ENCODE results near the gene ADAMTS17.

ADAMTS17 gene

DNA sequence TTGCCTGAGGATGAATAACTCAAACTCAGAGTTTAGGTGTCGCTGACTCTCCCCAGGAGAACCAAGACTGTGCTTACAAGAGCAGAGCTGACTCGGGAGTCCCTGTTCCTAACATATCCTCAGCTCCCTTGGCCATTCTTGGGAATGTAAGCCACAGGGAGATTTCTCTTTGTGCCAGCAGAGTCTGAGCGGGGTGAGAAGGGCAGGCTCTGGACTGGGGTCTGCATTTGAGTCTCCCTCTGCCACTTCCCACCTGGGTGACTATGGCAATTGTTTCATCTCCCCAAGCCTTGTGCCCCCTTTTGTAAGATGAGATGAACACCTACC, 126.0 kb downstream of the ADAMTS17 start:
- no peak for DNase-seq

DNA sequence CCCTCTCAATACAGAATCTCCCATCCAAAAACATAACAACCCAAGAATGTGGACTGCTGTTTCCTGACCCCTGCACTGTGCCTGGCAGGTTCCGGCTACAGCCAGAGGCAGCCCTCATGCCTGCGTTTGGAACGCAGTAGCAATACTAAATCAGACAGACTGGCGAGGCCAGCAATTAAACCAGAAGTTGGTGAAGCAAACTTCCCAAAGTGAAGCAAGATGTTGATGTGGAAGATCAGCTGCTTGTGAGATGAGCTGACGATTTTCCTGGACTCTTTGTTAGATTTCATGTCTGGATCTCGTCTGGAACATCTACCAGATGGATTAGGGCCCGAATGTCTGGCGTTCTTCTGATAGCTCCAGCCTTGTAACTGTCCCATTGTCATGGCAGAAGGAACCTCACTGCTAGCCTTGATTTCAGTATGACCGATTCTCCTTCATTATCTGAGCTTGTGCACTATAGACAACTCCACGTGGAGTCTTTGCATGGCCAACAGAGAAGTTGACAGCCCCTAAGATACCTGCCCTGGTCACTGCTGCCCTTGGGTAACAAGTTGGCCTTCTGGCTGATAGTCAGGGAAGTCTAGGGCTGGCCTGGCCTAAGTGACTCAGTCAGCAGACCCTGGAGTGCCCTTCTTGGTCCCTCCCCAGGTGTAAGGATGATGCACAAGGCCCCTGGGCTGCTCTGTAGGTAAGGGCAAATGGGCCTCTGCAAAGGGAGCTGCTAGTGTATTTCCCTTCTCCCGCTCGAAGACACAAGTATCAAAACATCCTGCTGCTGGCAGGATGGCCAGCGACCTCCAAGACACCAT, 126.5 kb downstream of the ADAMTS17 start:
- DNase-seq = no peak

DNA sequence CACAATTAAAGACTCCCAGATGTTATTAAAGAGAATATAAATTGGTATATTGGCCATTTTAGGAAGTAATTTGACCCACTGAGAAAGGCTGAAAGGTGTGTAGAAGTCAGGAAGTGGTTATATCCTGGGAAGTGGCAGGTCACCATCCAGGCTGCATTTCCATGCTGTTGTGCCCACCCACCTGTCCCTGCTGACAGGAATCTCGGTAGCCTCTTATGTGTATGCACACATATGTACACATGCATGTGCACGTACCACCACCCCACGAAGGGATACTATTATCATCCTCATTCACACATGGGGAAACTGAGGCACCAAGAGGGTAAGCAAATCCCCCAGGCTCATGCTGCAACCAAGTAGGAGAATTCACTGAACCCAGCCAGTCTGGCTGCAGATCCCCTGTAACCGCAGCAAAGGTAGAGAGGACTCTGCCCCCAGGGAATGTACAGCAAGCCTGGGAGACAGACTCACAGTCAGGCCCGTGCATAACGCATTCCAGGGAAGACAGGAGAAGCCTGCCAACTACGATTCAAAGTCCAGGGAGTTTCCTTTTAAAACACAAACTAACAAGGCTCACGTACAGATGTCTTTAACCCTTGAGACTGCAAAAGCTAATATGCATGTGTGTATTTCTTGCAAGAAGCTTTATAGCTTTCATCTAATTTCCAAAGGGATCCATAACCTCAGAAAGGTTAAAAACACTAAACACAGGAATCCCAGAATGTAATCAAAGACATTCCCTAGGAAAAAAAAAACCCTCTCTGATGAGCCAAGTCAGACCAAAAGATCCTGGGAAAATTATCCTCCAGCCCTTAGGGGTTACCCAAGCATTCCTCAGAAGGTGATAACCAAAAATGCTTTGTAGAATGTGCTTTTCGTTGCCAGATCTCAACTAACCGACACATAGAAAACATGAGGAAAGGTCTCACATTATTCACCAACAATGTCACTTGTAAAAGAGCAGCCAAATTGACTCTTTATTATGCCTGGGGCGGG, 129.6 kb downstream of the ADAMTS17 start:
- DNase-seq = no peak

GRCh38 chr15:100210338-100210737, 131.4 kb downstream of the ADAMTS17 start:
- DNase-seq = no peak

GRCh38 chr15:100208921-100209603, 132.7 kb downstream of the ADAMTS17 start:
- no peak for DNase-seq

GRCh38 chr15:100207053-100207452, 134.7 kb downstream of the ADAMTS17 start:
- no peak for DNase-seq

GRCh38 chr15:100206643-100207042, 135.1 kb downstream of the ADAMTS17 start:
- no peak for DNase-seq

GRCh38 chr15:100205549-100206295, 136.1 kb downstream of the ADAMTS17 start:
- DNase-seq = no peak

GRCh38 chr15:100204771-100205170, 137.0 kb downstream of the ADAMTS17 start:
- no peak for DNase-seq

DNA sequence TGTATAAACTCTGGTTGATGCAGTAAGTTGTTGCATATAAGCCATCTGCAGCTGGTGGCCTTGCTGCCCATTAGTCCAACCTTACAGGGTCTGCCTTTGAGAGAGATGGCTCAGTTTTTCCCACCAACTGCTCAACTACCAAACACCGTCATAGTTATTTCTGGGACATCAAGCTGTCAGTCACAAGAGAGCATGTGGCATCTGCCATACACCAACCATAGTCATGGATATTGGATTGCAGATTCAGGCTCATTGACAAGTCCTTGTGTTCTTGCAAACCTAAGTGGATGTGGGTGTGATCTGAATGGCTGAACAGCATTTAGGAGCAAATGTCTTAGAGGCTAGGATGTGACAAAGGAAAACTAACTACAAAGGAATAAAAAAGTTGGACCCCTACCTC, 137.6 kb downstream of the ADAMTS17 start:
- no peak for DNase-seq

- no peak for DNase-seq
Measured at GRCh38 chr15:100202309-100202960, 139.3 kb downstream of the ADAMTS17 start.

DNA sequence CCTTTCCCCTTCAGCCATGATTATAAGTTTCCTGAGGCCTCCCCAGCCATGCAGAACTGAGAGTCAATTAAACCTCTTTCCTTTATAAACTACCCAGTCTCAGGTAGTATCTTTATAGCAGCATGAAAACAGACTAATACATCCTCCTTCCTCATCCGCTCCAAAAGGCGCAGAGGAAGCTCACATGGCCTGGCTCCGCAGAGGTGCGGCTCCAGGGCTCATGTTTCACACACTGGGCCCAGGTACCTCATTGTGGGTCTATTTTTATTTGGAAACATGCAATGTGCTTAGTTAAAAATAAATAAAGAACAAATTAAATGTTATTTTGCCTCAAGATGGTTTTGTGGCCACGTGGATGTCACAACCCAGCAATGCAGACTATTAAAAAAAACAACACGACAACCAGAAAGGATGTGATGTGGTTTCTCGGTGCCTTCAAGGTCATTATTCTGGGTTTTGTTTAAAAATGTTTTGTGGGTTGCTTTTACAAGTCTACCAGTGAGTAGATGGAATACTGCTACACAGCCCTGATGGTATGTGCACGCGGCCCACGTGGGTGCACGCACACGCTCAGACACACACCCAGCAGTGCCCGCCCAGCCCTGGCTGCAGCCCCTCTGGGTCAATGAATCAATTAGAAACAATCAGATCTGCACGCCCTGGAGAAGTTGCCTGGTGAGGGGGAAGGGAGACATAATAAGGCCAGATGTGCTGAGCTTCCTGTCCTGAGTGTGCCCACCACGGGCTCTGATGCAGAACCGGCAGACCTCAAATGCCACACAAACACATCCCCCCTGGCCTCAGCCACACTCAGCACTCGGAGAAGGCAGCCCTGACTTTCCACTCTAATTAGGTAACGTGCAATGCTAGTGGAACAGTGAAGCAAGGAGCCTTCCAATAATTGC, 140.1 kb downstream of the ADAMTS17 start:
- DNase-seq = no peak

- DNase-seq = no peak
Measured at GRCh38 chr15:100200287-100200880, 141.4 kb downstream of the ADAMTS17 start.

DNA sequence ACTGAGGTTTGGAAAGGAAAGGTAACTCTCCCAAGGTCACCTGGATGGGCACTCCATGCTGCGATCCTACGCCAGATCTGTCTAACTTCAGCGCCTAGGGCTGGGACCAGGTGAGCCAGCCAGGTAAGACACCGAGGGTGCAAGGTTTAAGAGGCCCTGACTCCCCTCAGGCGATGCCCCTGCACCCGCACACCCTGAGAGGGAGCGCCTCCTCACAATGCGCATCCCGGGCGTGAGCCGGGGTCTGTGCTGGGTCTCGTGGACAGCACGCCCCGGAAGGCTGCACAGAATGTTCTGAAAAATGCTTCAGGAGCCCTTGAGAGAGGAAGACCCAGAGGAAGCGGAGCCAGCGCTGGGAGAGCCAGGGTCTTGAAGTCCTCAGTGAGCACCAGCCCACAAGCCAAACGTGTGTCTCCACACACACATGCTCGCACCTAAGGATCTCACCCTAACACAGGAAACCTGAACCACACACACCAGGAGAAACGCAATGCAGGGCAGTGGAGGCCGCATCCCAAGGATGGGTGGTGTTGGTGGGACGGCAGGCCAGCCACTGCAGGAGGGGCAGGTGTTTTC, 142.0 kb downstream of the ADAMTS17 start:
- DNase-seq = no peak

DNA sequence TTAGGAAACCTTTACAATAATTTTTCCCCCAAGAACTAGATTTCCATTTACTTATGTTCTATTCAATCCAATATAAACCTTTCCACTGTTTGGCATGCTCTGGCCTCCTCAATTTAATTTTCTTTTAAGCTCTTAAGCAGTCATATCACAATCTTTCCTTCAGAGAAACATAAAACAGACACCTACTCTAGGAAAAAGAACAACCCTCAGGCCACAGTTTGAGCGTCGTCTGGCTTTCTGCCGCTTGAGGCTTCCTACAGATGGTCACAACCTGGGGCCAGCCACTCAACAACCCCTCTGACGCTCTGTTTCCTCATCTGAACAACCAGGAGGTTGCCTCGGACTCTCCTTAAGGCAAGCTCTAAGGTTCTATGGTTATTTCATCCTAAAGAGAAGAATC, 143.3 kb downstream of the ADAMTS17 start:
- DNase-seq = no peak

DNA sequence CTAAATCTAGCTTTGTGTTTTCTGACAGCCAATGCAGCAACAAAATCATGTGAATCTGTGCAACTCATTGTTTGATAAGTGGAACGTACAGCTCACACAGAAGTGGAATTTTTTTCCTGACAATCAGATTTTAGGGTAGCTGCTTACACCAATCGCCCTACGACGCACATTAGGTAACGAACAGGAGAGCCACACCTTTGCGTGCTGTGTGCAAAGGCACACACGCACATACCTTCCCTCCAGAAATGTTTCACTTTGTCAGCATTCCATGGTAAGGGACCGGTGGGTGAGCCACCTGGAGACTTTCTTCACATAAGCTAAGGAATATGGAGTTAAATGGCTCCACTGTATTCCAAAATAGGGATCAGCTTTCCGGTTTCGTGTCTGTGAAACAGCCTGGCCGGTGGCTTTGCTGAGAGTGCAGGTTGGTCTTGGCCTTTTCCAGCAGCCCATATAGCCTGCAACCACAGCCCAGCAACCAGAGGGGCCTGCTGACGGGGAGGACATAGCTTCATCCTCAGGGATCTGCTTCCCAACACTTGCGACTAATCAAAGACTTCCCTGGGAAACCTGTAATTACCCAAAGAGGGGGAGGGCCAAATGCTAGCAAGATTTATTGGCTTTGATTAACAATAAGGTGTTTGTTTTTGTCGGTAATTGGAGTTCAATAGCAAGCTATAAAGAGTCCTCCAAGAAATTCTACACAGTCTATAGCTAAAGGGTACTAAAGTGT, 145.3 kb downstream of the ADAMTS17 start:
- no peak for DNase-seq

- DNase-seq = no peak
Measured at GRCh38 chr15:100194996-100195395, 146.8 kb downstream of the ADAMTS17 start.

- DNase-seq = no peak
Measured at GRCh38 chr15:100193277-100193860, 148.4 kb downstream of the ADAMTS17 start.
